ENCODE measurements around the gene RFLNA. TPM values are rescaled to one million over a fixed set of nuclear protein-coding genes. Genes with fewer than 3 reads are reported as not detected.

RFLNA gene
- total RNA-seq, 6 experiments from 2014 or later, result 0.12 to 0.31 TPM; not detected in 4

- Histone ChIP-seq H3K4me3 (no peak overlapping the region), H3K9me3 (no peaks in the 10 kb centered on the region), H3K36me3 (peaks cover 0 to 45% (median 6%) of the 10 kb centered on the region in 4 donors), H3K27ac (no peak overlapping the region), H3K4me1 (no peaks in the 10 kb centered on the region), H3K27me3 (no peaks in the 10 kb centered on the region)
- TF ChIP-seq POLR2A (IDR thresholded peaks at IDR 0.05), result no peak
- no peak for TF ChIP-seq CTCF (IDR thresholded peaks at IDR 0.05)
- ATAC-seq (no peak), DNase-seq (no peak)
- intact Hi-C loops (cut with DNase I), result no loop called here
- WGBS (ENCODE audit: insufficient coverage, low coverage, low lambda C conversion rate, missing lambda C conversion rate), result 86% methylated on average over 6 of the region's 6 CpGs
Observed at GRCh38 chr12:124338448-124338847, 43.6 kb downstream of the RFLNA start.

GRCh38 chr12:124338876-124339603 lies 44.1 kb downstream of the RFLNA start:
- no peaks in the 10 kb centered on the region for H3K27me3 ChIP-seq
- peaks cover 0 to 50% (median 5%) of the 10 kb centered on the region in 4 donors for H3K36me3 ChIP-seq
- no peak for DNase-seq

GRCh38 chr12:124340080-124340900 lies 45.4 kb downstream of the RFLNA start:
- peaks cover 0 to 54% (median 4%) of the 10 kb centered on the region in 4 donors for H3K36me3 ChIP-seq
- no peak overlapping the region for H3K4me3 ChIP-seq
- H3K9me3 ChIP-seq, result no peaks in the 10 kb centered on the region
- DNase-seq (no peak), ATAC-seq (peak in 1 of 4 donors; percentile 7)
- TF ChIP-seq POLR2A (IDR thresholded peaks at IDR 0.05) (no peak), CTCF (IDR thresholded peaks at IDR 0.05) (no peak)
- no peaks in the 10 kb centered on the region for H3K4me1 ChIP-seq
- no peak overlapping the region for H3K27ac ChIP-seq
- 85% methylated on average over 4 of the region's 42 CpGs for WGBS (ENCODE audit: insufficient coverage, low coverage, low lambda C conversion rate, missing lambda C conversion rate)
- no peaks in the 10 kb centered on the region for H3K27me3 ChIP-seq
- intact Hi-C loops (cut with DNase I), result no loop called here

More at GRCh38 chr12:124338876-124339603, 44.1 kb downstream of the RFLNA start:
- TF ChIP-seq CTCF (IDR thresholded peaks at IDR 0.05) (no peak), POLR2A (IDR thresholded peaks at IDR 0.05) (no peak)
- intact Hi-C loops (cut with DNase I), result no loop called here
- ATAC-seq, result no peak
- Histone ChIP-seq H3K27ac (no peak overlapping the region), H3K4me3 (no peak overlapping the region), H3K9me3 (no peaks in the 10 kb centered on the region), H3K4me1 (no peaks in the 10 kb centered on the region)
- 82% methylated on average over 3 of the region's 3 CpGs for WGBS (ENCODE audit: insufficient coverage, low coverage, low lambda C conversion rate, missing lambda C conversion rate)

GRCh38 chr12:124341645-124342069 lies 46.8 kb downstream of the RFLNA start:
- Histone ChIP-seq H3K4me3 (no peak overlapping the region), H3K27me3 (no peaks in the 10 kb centered on the region), H3K4me1 (no peaks in the 10 kb centered on the region), H3K9me3 (no peaks in the 10 kb centered on the region), H3K27ac (no peak overlapping the region), H3K36me3 (peaks cover 0 to 56% (median 8%) of the 10 kb centered on the region in 4 donors)
- no peak for TF ChIP-seq POLR2A (IDR thresholded peaks at IDR 0.05)
- no peak for TF ChIP-seq CTCF (IDR thresholded peaks at IDR 0.05)
- ATAC-seq (no peak), DNase-seq (no peak)
- intact Hi-C loops (cut with DNase I), result no loop called here
- WGBS (ENCODE audit: insufficient coverage, low coverage, low lambda C conversion rate, missing lambda C conversion rate), result 100% methylated on average over 3 of the region's 27 CpGs
